H1 (cell line): ENCODE data around the gene PAK2.

Source experiments
- GTF2F1 ChIP-seq: IDR thresholded peaks from 2 replicates; pipeline ENCODE4 v1.6.1; 2012; ENCODE audit warnings: low read depth, low read length, improper control_type of control experiment, borderline replicate concordance
- POLR2A ChIP-seq, 2 experiments: IDR thresholded peaks; 1 replicate in 1 of 2; 2 replicates in 1 of 2; pipeline ENCODE4 v1.6.1; 2011; ENCODE audit warnings: low read depth in 2 of 2, low read length in 2 of 2, mild to moderate bottlenecking in 2 of 2; ENCODE audit errors: control extremely low read depth in 1 of 2
- RFX5 ChIP-seq: IDR thresholded peaks from 2 replicates; pipeline ENCODE4 v1.6.1; 2011; ENCODE audit warnings: low read depth, low read length, improper control_type of control experiment, borderline replicate concordance

DNA sequence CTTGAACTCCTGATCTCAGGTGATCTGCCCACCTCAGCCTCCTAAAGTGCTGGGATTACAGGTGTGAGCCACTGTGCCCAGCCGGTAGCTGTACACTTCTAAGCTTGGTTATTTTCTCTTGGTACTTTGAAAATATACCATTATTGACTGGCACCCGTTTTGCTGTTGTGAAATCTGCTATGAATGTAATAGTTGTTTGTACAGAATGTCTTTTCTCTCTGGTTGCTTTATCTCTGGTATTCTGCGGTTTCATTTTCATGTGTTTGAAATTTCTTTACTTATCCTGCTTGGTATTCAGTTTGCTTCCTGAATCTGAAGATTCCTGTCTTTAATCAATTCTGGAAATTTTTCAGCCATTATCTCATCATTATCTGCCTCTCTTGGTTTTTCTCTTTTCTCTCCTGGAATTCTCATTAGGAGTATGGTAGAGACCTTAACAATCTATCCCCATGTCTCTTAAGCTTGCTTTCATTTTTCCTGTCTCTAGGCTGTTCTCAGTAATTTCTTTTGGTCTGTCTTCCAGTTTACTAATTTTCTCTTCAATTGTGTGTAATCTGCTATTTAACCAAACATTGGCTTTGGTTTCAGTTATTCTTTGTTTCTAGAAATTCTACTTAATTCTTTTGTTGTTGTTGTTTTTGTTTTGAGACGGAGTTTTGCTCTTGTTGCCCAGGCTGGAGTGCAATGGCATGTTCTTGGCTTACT, 2.8 kb upstream of the PAK2 start:
- TF ChIP-seq RFX5 (no peak), POLR2A (IDR thresholded peaks at IDR 0.05; ENCODE audit: control extremely low read depth in 1 of 2, low read depth in 2 of 2, low read length in 2 of 2) (no peak), GTF2F1 (no peak)
